Trophoblast cell (in vitro differentiated cells and primary cell): ENCODE measurements around the gene RAD54L2.

Experiments
- DNase-seq, 2 donors: peaks; one replicate each; pipeline ENCODE4 v3.0.0-alpha.2; 2016
- H2AFZ ChIP-seq: 2 replicates; pipeline ENCODE4 v1.6.1; 2013; ENCODE audit warnings: low read length, moderate library complexity, mild to moderate bottlenecking; ENCODE audit not compliant: insufficient read depth, poor library complexity
- H2AK5ac ChIP-seq: 2 replicates; pipeline ENCODE4 v1.6.1; 2013; ENCODE audit warnings: mild to moderate bottlenecking, low read length
- H2BK120ac ChIP-seq: 2 replicates; pipeline ENCODE4 v1.6.1; 2013; ENCODE audit warnings: low read length, mild to moderate bottlenecking, moderate library complexity; ENCODE audit not compliant: insufficient read depth, poor library complexity
- H2BK12ac ChIP-seq: 2 replicates; pipeline ENCODE4 v1.6.1; 2013; ENCODE audit warnings: mild to moderate bottlenecking, low read length, moderate library complexity
- H2BK5ac ChIP-seq: 2 replicates; pipeline ENCODE4 v1.6.1; 2013; ENCODE audit warnings: low read length, low read depth, moderate library complexity, mild to moderate bottlenecking; ENCODE audit not compliant: poor library complexity
- H3K14ac ChIP-seq: 2 replicates; pipeline ENCODE4 v1.6.1; 2013; ENCODE audit warnings: mild to moderate bottlenecking, low read length
- H3K18ac ChIP-seq: 2 replicates; pipeline ENCODE4 v1.6.1; 2013; ENCODE audit warnings: mild to moderate bottlenecking, low read length
- H3K23ac ChIP-seq: 2 replicates; pipeline ENCODE4 v1.6.1; 2013; ENCODE audit warnings: low read length
- H3K27ac ChIP-seq: 2 replicates; pipeline ENCODE4 v1.5.1; 2013; ENCODE audit warnings: low read depth, mild to moderate bottlenecking, inconsistent platforms, low read length, moderate library complexity
- H3K27me3 ChIP-seq: 2 replicates; pipeline ENCODE4 v1.6.1; 2013; ENCODE audit warnings: inconsistent platforms, mild to moderate bottlenecking, low read length, moderate library complexity; ENCODE audit not compliant: insufficient read depth
- H3K36me3 ChIP-seq, 2 experiments: 1 replicate in 1 of 2; 2 replicates in 1 of 2; pipeline ENCODE4 v1.6.1; 2013; ENCODE audit warnings: low read length in 2 of 2, mild to moderate bottlenecking in 2 of 2, moderate library complexity in 1 of 2; ENCODE audit not compliant: insufficient read depth in 2 of 2, control insufficient read depth in 1 of 2
- H3K4ac ChIP-seq: 2 replicates; pipeline ENCODE4 v1.6.1; 2013; ENCODE audit warnings: low read depth, mild to moderate bottlenecking, low read length, moderate library complexity
- H3K4me1 ChIP-seq, 2 experiments: 1 replicate in 1 of 2; 2 replicates in 1 of 2; pipeline ENCODE4 v1.6.1; 2013; ENCODE audit warnings: low read length in 2 of 2, mild to moderate bottlenecking in 2 of 2, moderate library complexity in 1 of 2; ENCODE audit not compliant: insufficient read depth in 2 of 2, control insufficient read depth in 1 of 2
- H3K4me2 ChIP-seq: 2 replicates; pipeline ENCODE4 v1.6.1; 2013; ENCODE audit warnings: inconsistent platforms, mild to moderate bottlenecking, low read length, moderate library complexity
- H3K4me3 ChIP-seq: 2 replicates; pipeline ENCODE4 v1.5.1; 2013; ENCODE audit warnings: mild to moderate bottlenecking, low read depth, low read length, inconsistent platforms
- H3K79me1 ChIP-seq: one replicate; pipeline ENCODE4 v1.6.1; 2013; ENCODE audit warnings: low read length
- H3K79me2 ChIP-seq: 2 replicates; pipeline ENCODE4 v1.6.1; 2013; ENCODE audit warnings: low read length, mild to moderate bottlenecking; ENCODE audit not compliant: control insufficient read depth, insufficient read depth, poor library complexity
- H3K9ac ChIP-seq: 2 replicates; pipeline ENCODE4 v1.6.1; 2013; ENCODE audit warnings: mild to moderate bottlenecking, low read length
- H3K9me3 ChIP-seq: 2 replicates; pipeline ENCODE4 v1.6.1; 2013; ENCODE audit warnings: low read depth, mild to moderate bottlenecking, control low read depth, inconsistent platforms, low read length; ENCODE audit not compliant: insufficient read depth
- H4K12ac ChIP-seq: 2 replicates; pipeline ENCODE4 v1.6.1; 2013; ENCODE audit warnings: low read depth, mild to moderate bottlenecking, low read length, moderate library complexity
- H4K8ac ChIP-seq: 2 replicates; pipeline ENCODE4 v1.6.1; 2013; ENCODE audit warnings: low read depth, mild to moderate bottlenecking, low read length, moderate library complexity
- H4K91ac ChIP-seq: one replicate; pipeline ENCODE4 v1.6.1; 2013; ENCODE audit warnings: low read depth, mild to moderate bottlenecking, low read length, moderate library complexity
- WGBS: extraction: QIAGEN DNeasy Blood & Tissue Kit; methylation state at CpG from one replicate; pipeline ENCODE4 v1.1.7; 2013; ENCODE audit warnings: missing lambda C conversion rate; ENCODE audit not compliant: insufficient read length, insufficient coverage; ENCODE audit errors: extremely low coverage; 5-methylcytosine and 5-hydroxymethylcytosine counted together

Gene RAD54L2

GRCh38 chr3:51544011-51544775, 5.7 kb downstream of the RAD54L2 start:
- no peak for DNase-seq
- H3K27me3 ChIP-seq: no peaks in the 10 kb centered on the region
- no peak overlapping the region for H2AK5ac ChIP-seq
- no peak overlapping the region for H3K4me2 ChIP-seq
- no peak overlapping the region for H3K23ac ChIP-seq
- H3K4ac ChIP-seq: no peak overlapping the region
- H2AFZ ChIP-seq: no peak overlapping the region
- H2BK12ac ChIP-seq: no peak overlapping the region
- no peak overlapping the region for H4K91ac ChIP-seq
- peaks cover 3 to 5% of the 10 kb centered on the region in 2 experiments for H3K4me1 ChIP-seq
- no peaks in the 10 kb centered on the region for H3K79me1 ChIP-seq
- H2BK120ac ChIP-seq: no peak overlapping the region
- H2BK5ac ChIP-seq: no peak overlapping the region
- no peak overlapping the region for H3K14ac ChIP-seq
- H3K79me2 ChIP-seq: peaks cover 3% of the 10 kb centered on the region
- H4K12ac ChIP-seq: no peak overlapping the region
- H3K18ac ChIP-seq: no peak overlapping the region
- peaks cover 7 to 9% of the 10 kb centered on the region in 2 experiments for H3K36me3 ChIP-seq
- H3K9ac ChIP-seq: no peak overlapping the region
- H3K9me3 ChIP-seq: no peaks in the 10 kb centered on the region
- H4K8ac ChIP-seq: no peak overlapping the region
- H3K27ac ChIP-seq: no peak overlapping the region
- no peak overlapping the region for H3K4me3 ChIP-seq
- WGBS: no CpG with 5 or more reads among the region's 3 CpGs

DNA sequence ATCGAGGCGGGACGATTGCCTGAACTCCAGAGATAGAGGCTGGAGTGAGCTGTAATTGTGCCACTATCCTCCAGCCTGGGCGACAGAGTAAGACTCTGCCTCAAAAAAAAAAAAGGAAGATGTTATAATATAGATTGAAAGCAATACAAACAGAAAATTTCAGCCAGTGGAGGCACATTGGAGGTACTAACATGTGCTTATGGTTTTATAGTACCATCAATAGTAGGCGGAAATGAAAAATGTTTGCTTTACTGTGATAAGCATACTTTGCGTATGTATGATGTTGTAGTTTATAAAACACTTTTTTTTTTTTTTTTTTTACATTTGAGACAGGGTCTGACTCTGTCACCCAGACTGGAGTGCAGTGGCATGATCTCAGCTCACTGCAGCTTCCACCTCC, 8.8 kb downstream of the RAD54L2 start:
- Histone ChIP-seq H2BK5ac (no peak overlapping the region), H4K8ac (no peak overlapping the region), H2AK5ac (no peak overlapping the region), H3K27me3 (no peaks in the 10 kb centered on the region), H4K91ac (no peak overlapping the region), H3K36me3 (peaks cover 10 to 14% of the 10 kb centered on the region in 2 experiments), H3K4ac (no peak overlapping the region), H3K14ac (no peak overlapping the region), H3K79me1 (no peaks in the 10 kb centered on the region), H3K9me3 (no peaks in the 10 kb centered on the region), H3K23ac (no peak overlapping the region), H2AFZ (no peak overlapping the region), H3K4me3 (no peak overlapping the region), H3K4me2 (no peak overlapping the region), H2BK12ac (no peak overlapping the region), H3K4me1 (no peaks in the 10 kb centered on the region), H3K27ac (no peak overlapping the region), H3K79me2 (no peaks in the 10 kb centered on the region), H4K12ac (no peak overlapping the region), H3K9ac (no peak overlapping the region), H3K18ac (no peak overlapping the region), H2BK120ac (no peak overlapping the region)
- no CpG with 5 or more reads among the region's 6 CpGs for WGBS
- no peak for DNase-seq

DNA sequence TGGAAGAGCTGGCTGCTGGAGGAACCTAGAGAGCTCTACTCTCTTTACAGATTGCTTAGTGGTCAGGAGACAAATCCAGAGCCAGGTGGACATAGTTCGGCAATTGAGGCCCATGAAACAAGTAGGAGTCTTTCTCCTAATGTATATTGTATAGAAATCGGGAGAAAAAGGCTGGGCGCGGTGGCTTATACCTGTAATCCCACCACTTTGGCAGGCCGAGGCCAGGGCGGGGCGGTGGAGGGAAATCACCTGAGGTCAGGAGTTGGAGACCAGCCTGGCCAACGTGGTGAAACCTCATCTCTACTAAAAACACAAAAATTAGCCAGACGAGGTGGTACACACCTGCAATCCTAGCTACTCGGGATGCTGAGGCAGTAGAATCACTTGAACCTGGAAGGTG, 10.8 kb downstream of the RAD54L2 start:
- H2AK5ac ChIP-seq: no peak overlapping the region
- H2BK5ac ChIP-seq: no peak overlapping the region
- DNase-seq: no peak
- H2BK12ac ChIP-seq: no peak overlapping the region
- H4K12ac ChIP-seq: no peak overlapping the region
- no peaks in the 10 kb centered on the region for H3K4me1 ChIP-seq
- no peak overlapping the region for H3K4me3 ChIP-seq
- no peak overlapping the region for H4K8ac ChIP-seq
- no peaks in the 10 kb centered on the region for H3K79me2 ChIP-seq
- no CpG with 5 or more reads among the region's 10 CpGs for WGBS
- H3K27ac ChIP-seq: no peak overlapping the region
- H3K4ac ChIP-seq: no peak overlapping the region
- no peak overlapping the region for H3K4me2 ChIP-seq
- no peak overlapping the region for H3K18ac ChIP-seq
- H3K9me3 ChIP-seq: no peaks in the 10 kb centered on the region
- no peak overlapping the region for H2AFZ ChIP-seq
- H3K14ac ChIP-seq: no peak overlapping the region
- H3K23ac ChIP-seq: no peak overlapping the region
- H2BK120ac ChIP-seq: no peak overlapping the region
- H3K9ac ChIP-seq: no peak overlapping the region
- no peaks in the 10 kb centered on the region for H3K27me3 ChIP-seq
- no peaks in the 10 kb centered on the region for H3K79me1 ChIP-seq
- peaks cover 13 to 16% of the 10 kb centered on the region in 2 experiments for H3K36me3 ChIP-seq
- H4K91ac ChIP-seq: no peak overlapping the region

GRCh38 chr3:51550080-51550819, 11.7 kb downstream of the RAD54L2 start:
- no peak overlapping the region for H2BK120ac ChIP-seq
- H2BK5ac ChIP-seq: no peak overlapping the region
- no peaks in the 10 kb centered on the region for H3K9me3 ChIP-seq
- H3K18ac ChIP-seq: no peak overlapping the region
- no peak overlapping the region for H2AFZ ChIP-seq
- no peaks in the 10 kb centered on the region for H3K79me1 ChIP-seq
- no peak overlapping the region for H3K4me2 ChIP-seq
- H3K4me3 ChIP-seq: no peak overlapping the region
- H3K23ac ChIP-seq: no peak overlapping the region
- H3K79me2 ChIP-seq: no peaks in the 10 kb centered on the region
- H3K36me3 ChIP-seq: peaks cover 9 to 13% of the 10 kb centered on the region in 2 experiments
- no peak overlapping the region for H3K9ac ChIP-seq
- H4K8ac ChIP-seq: no peak overlapping the region
- no peaks in the 10 kb centered on the region for H3K4me1 ChIP-seq
- no peak overlapping the region for H3K27ac ChIP-seq
- no peak overlapping the region for H3K14ac ChIP-seq
- no peak overlapping the region for H2AK5ac ChIP-seq
- H4K12ac ChIP-seq: no peak overlapping the region
- peak; percentile 18 to 35 for DNase-seq
- no peak overlapping the region for H2BK12ac ChIP-seq
- no peak overlapping the region for H3K4ac ChIP-seq
- no peaks in the 10 kb centered on the region for H3K27me3 ChIP-seq
- H4K91ac ChIP-seq: no peak overlapping the region
- WGBS: no CpG with 5 or more reads among the region's 8 CpGs
